HG02678 (cell line): Measurements from ENCODE around the gene GDPD1.
"Not testable (repeated sequence)": the region's sequence is repeated elsewhere in the genome, so short reads cannot be mapped to it uniquely, and the experiment has no call there.

Experiments
- ATAC-seq: cut with Tn5 transposase; IDR thresholded peaks from one replicate; pipeline ENCODE4 v1.9.1; 2021; ENCODE audit warnings: mild to moderate bottlenecking, moderate library complexity; ENCODE audit not compliant: unreplicated experiment

GDPD1 gene

GRCh38 chr17:59220328-59221158 is at the start of gene GDPD1:
TSS of gene GDPD1 (plus strand) at chr17:59220511. CDS start at chr17:59220610, 99 bp downstream.
- peak; percentile 93 for ATAC-seq

GRCh38 chr17:59172436-59173004 is 47.8 kb upstream of the GDPD1 start:
- no peak for ATAC-seq

GRCh38 chr17:59174671-59175070 is 45.6 kb upstream of the GDPD1 start:
- ATAC-seq, result no peak

- no peak for ATAC-seq
Measured at GRCh38 chr17:59175076-59175475, 45.2 kb upstream of the GDPD1 start.

GRCh38 chr17:59178266-59178985 is 41.9 kb upstream of the GDPD1 start:
- ATAC-seq, result no peak

GRCh38 chr17:59179601-59180000 is 40.7 kb upstream of the GDPD1 start:
- ATAC-seq, result not testable (repeated sequence)

GRCh38 chr17:59180626-59181025 is 39.7 kb upstream of the GDPD1 start:
- no peak for ATAC-seq

GRCh38 chr17:59181481-59181880 is 38.8 kb upstream of the GDPD1 start:
- ATAC-seq, result no peak

- no peak for ATAC-seq
Measured at GRCh38 chr17:59185997-59186396, 34.3 kb upstream of the GDPD1 start.

- no peak for ATAC-seq
Measured at GRCh38 chr17:59186850-59187249, 33.5 kb upstream of the GDPD1 start.

- ATAC-seq, result no peak
Measured at GRCh38 chr17:59190806-59191205, 29.5 kb upstream of the GDPD1 start.

- no peak for ATAC-seq
Measured at GRCh38 chr17:59193336-59193862, 26.9 kb upstream of the GDPD1 start.

- no peak for ATAC-seq
Measured at GRCh38 chr17:59199398-59199797, 20.9 kb upstream of the GDPD1 start.

GRCh38 chr17:59202320-59202719 is 18.0 kb upstream of the GDPD1 start:
- ATAC-seq, result no peak

- no peak for ATAC-seq
Measured at GRCh38 chr17:59219370-59219769, 941 bp upstream of the GDPD1 start.

GRCh38 chr17:59219992-59220327 is 351 bp upstream of the GDPD1 start:
- ATAC-seq, result no peak

GRCh38 chr17:59221159-59221847 is 992 bp downstream of the GDPD1 start:
- ATAC-seq, result no peak

GRCh38 chr17:59223813-59224212 is 3.5 kb downstream of the GDPD1 start:
- no peak for ATAC-seq

- ATAC-seq, result not testable (repeated sequence)
Measured at GRCh38 chr17:59228588-59228987, 8.3 kb downstream of the GDPD1 start.

GRCh38 chr17:59230764-59231163 is 10.5 kb downstream of the GDPD1 start:
- no peak for ATAC-seq

- ATAC-seq, result no peak
Measured at GRCh38 chr17:59234631-59235030, 14.3 kb downstream of the GDPD1 start.
